ENCODE results near the gene CCDC50. TPM values are rescaled to one million over a fixed set of nuclear protein-coding genes. Genes with fewer than 3 reads are reported as not detected.

Gene CCDC50
- total RNA-seq, 1 experiment from 2014 or later, result 21.0 TPM

- Histone ChIP-seq H2AK5ac (ENCODE audit: insufficient read length, low read length) (no peak overlapping the region), H3K14ac (ENCODE audit: insufficient read depth, low read length) (no peak overlapping the region), H3K56ac (ENCODE audit: insufficient read length, low read depth, low read length) (no peak overlapping the region), H4K91ac (ENCODE audit: insufficient read length, low read depth, low read length) (no peak overlapping the region), H2BK20ac (ENCODE audit: low read depth, low read length, poor library complexity, severe bottlenecking) (no peak overlapping the region), H3K23ac (ENCODE audit: insufficient read length, low read depth, low read length) (no peak overlapping the region), H3K9ac (ENCODE audit: extremely low read depth, insufficient read length, low read length) (no peak overlapping the region), H4K5ac (ENCODE audit: insufficient read length, low read depth, low read length) (no peak overlapping the region), H3K27me3 (ENCODE audit: insufficient read depth, low read length) (no peaks in the 10 kb centered on the region), H3K79me1 (ENCODE audit: insufficient read depth, low read depth, low read length, poor library complexity, severe bottlenecking) (peaks cover 2% of the 10 kb centered on the region), H3K27ac (ENCODE audit: insufficient read length, low read depth, low read length) (no peak overlapping the region), H3K18ac (ENCODE audit: insufficient read length, low read depth, low read length) (no peak overlapping the region), H3K9me3 (ENCODE audit: control insufficient read depth, low read depth, low read length) (no peaks in the 10 kb centered on the region), H2BK15ac (ENCODE audit: low read depth, low read length) (no peak overlapping the region), H2BK5ac (ENCODE audit: insufficient read length, low read length) (no peak overlapping the region), H4K8ac (replicated peaks; ENCODE audit: insufficient read length, low read depth, low read length) (no peak overlapping the region), H3K4ac (ENCODE audit: low read depth, low read length) (no peak overlapping the region), H3T11ph (ENCODE audit: low read length) (no peak overlapping the region), H3K79me2 (ENCODE audit: insufficient read depth, low read length) (no peaks in the 10 kb centered on the region), H3K4me2 (ENCODE audit: insufficient read depth, insufficient read length, low read length) (no peak overlapping the region), H2AFZ (ENCODE audit: low read length) (no peak overlapping the region), H3K4me1 (ENCODE audit: insufficient read depth, low read length) (no peaks in the 10 kb centered on the region), H2BK120ac (ENCODE audit: low read depth, low read length, poor library complexity, severe bottlenecking) (no peak overlapping the region), H3K23me2 (ENCODE audit: insufficient read length, low read depth, low read length, poor library complexity, severe bottlenecking) (no peaks in the 10 kb centered on the region), H4K20me1 (ENCODE audit: control insufficient read depth, insufficient read depth, insufficient read length) (no peaks in the 10 kb centered on the region), H2BK12ac (ENCODE audit: insufficient read length, low read depth, low read length) (no peak overlapping the region)
- DNase-seq, result no peak
- no peaks in the 10 kb centered on the region for H3K9me3 Mint-ChIP-seq
- H3K4me1 Mint-ChIP-seq, result peaks cover 4 to 14% of the 10 kb centered on the region in 2 experiments
- H3K4me3 Mint-ChIP-seq, result no peak overlapping the region
- no peaks in the 10 kb centered on the region for H3K27me3 Mint-ChIP-seq (ENCODE audit: low read depth)
- TF ChIP-seq CTCF (conservative IDR thresholded peaks at IDR 0.05), result no peak
- H3K36me3 Mint-ChIP-seq (ENCODE audit: insufficient read depth in 1 of 3, low read depth in 3 of 3), result no peaks in the 10 kb centered on the region
- no peak overlapping the region; a peak in 2 of 7 replicates for H3K27ac Mint-ChIP-seq
Observed at GRCh38 chr3:191342411-191342810, 13.2 kb downstream of the CCDC50 start.

Measured in H9 (cell line).